Measurements from ENCODE around the gene CCL3. TPM values are rescaled to one million over a fixed set of nuclear protein-coding genes. Genes with fewer than 3 reads are reported as not detected.

The CCL3 gene
- total RNA-seq, 1 experiment from 2014 or later = 1.1 TPM

Other genes starting within 250 kb of the CCL3 start
- gene HEATR9, start 221.3 kb downstream of the CCL3 start, total RNA-seq (2021; ENCODE audit: unreplicated experiment) = not detected
- gene CCL5, start 209.8 kb downstream of the CCL3 start, total RNA-seq (2021; ENCODE audit: unreplicated experiment) = 15.9 TPM
- 5.5 TPM for gene RDM1, start 159.4 kb downstream of the CCL3 start, total RNA-seq (2021; ENCODE audit: unreplicated experiment)
- gene LYZL6, start 146.4 kb downstream of the CCL3 start, total RNA-seq (2021; ENCODE audit: unreplicated experiment) = not detected
- not detected for gene CCL16, start 108.6 kb downstream of the CCL3 start, total RNA-seq (2021; ENCODE audit: unreplicated experiment)
- not detected for gene CCL14, start 103.4 kb downstream of the CCL3 start, total RNA-seq (2021; ENCODE audit: unreplicated experiment)
- gene CCL15, start 88.6 kb downstream of the CCL3 start, total RNA-seq (2021; ENCODE audit: unreplicated experiment) = not detected
- gene CCL23, start 72.2 kb downstream of the CCL3 start, total RNA-seq (2021; ENCODE audit: unreplicated experiment) = not detected
- gene CCL18, start 25.9 kb downstream of the CCL3 start, total RNA-seq (2021; ENCODE audit: unreplicated experiment) = not detected
- 0.51 TPM for gene CCL4, start 13.7 kb upstream of the CCL3 start, total RNA-seq (2021; ENCODE audit: unreplicated experiment)
- 7.4 TPM for gene TBC1D3B, start 86.5 kb upstream of the CCL3 start, total RNA-seq (2021; ENCODE audit: unreplicated experiment)
- not detected for gene CCL3L1, start 106.6 kb upstream of the CCL3 start, total RNA-seq (2021; ENCODE audit: unreplicated experiment)
- gene CCL4L2, start 120.9 kb upstream of the CCL3 start, total RNA-seq (2021; ENCODE audit: unreplicated experiment) = not detected
- 0.54 TPM for gene TBC1D3I, start 174.4 kb upstream of the CCL3 start, total RNA-seq (2021; ENCODE audit: unreplicated experiment)
- 0.15 TPM for gene TBC1D3G, start 233.7 kb upstream of the CCL3 start, total RNA-seq (2021; ENCODE audit: unreplicated experiment)

Measured in Panc1 (cell line).